ENCODE data around the gene ABCD1.
"Not testable (repeated sequence)": the region's sequence is repeated elsewhere in the genome, so short reads cannot be mapped to it uniquely, and the experiment has no call there.

Gene ABCD1

GRCh38 chrX:153714256-153714655 lies 10.4 kb upstream of the ABCD1 start:
- no peak for DNase-seq

- no peak for DNase-seq
These were observed 7.2 kb upstream of the ABCD1 start for GRCh38 chrX:153717445-153717844.

- DNase-seq, result no peak
These were observed 5.4 kb upstream of the ABCD1 start for GRCh38 chrX:153719238-153719637.

- DNase-seq, result no peak
These were observed 5.0 kb upstream of the ABCD1 start for GRCh38 chrX:153719701-153720100.

- no peak for DNase-seq
These were observed 1.8 kb upstream of the ABCD1 start for GRCh38 chrX:153722704-153723350.

- peak; percentile 18 for DNase-seq
These were observed 1.1 kb upstream of the ABCD1 start for GRCh38 chrX:153723351-153724251.

- DNase-seq, result no peak
These were observed 579 bp downstream of the ABCD1 start for GRCh38 chrX:153725039-153725831.

GRCh38 chrX:153725832-153726285 lies 1.2 kb downstream of the ABCD1 start:
- no peak for DNase-seq

GRCh38 chrX:153726286-153727122 lies 1.8 kb downstream of the ABCD1 start:
- no peak for DNase-seq

- no peak for DNase-seq
These were observed 2.7 kb downstream of the ABCD1 start for GRCh38 chrX:153727123-153727931.

- no peak for DNase-seq
These were observed 3.4 kb downstream of the ABCD1 start for GRCh38 chrX:153728095-153728494.

GRCh38 chrX:153728951-153729631 lies 4.4 kb downstream of the ABCD1 start:
- DNase-seq, result no peak

- DNase-seq, result not testable (repeated sequence)
These were observed 5.5 kb downstream of the ABCD1 start for GRCh38 chrX:153730115-153730514.

- no peak for DNase-seq
These were observed 6.6 kb downstream of the ABCD1 start for GRCh38 chrX:153731117-153731844.

- DNase-seq, result no peak
These were observed 7.2 kb downstream of the ABCD1 start for GRCh38 chrX:153731845-153732215.

GRCh38 chrX:153732401-153732800 lies 7.7 kb downstream of the ABCD1 start:
- no peak for DNase-seq

- no peak for DNase-seq
These were observed 9.1 kb downstream of the ABCD1 start for GRCh38 chrX:153733651-153734240.

- DNase-seq, result no peak
These were observed 10.2 kb downstream of the ABCD1 start for GRCh38 chrX:153734871-153735270.

GRCh38 chrX:153735274-153735673 lies 10.6 kb downstream of the ABCD1 start:
- peak; percentile 39 for DNase-seq

All from NCI-H526 treated with DMSO at 0.1 percent for 48 hours (cell line).